Endothelial cell of umbilical vein (primary cell): ENCODE data around the gene MYO1E. TPM values are rescaled to one million over a fixed set of nuclear protein-coding genes. Genes with fewer than 3 reads are reported as not detected.

Source experiments
- BruUV-seq: library from RNA; stranded (reverse); fragments of 400-500 nt; replicated peaks from 2 replicates; lab custom pipeline; 2021; lab: Mats Ljungman, UMichigan
- CTCF ChIA-PET: fragments of 300-600, 350-600 bp; sonication (Branson Sonifier 250); formaldehyde crosslinking; loops from one replicate; lab custom pipeline; 2021; ENCODE audit warnings: antibody characterized with exemption, inconsistent platforms; lab: Charles Lee
- POLR2A ChIA-PET: fragments of 300-600, 350-600 bp; sonication (Branson Sonifier 250); formaldehyde crosslinking; loops from one replicate; lab custom pipeline; 2021; ENCODE audit warnings: antibody characterized with exemption, inconsistent platforms; lab: Charles Lee
- DNase-seq: peaks from one replicate; pipeline ENCODE4 v3.0.0-alpha.2; 2011; ENCODE audit warnings: low read depth, low spot score
- FAIRE-seq: peaks from 2 replicates; lab custom pipeline; 2011; peaks lifted over from hg19 to GRCh38; lab: Jason Lieb, UNC
- H2AFZ ChIP-seq: 2 replicates; pipeline ENCODE4 v1.6.0; 2012; ENCODE audit warnings: low read depth, low read length, control low read depth, inconsistent platforms
- H3K27ac ChIP-seq: 2 replicates; pipeline ENCODE4 v1.5.1; 2011; ENCODE audit warnings: low read depth, mild to moderate bottlenecking, control low read depth, low read length, moderate library complexity; ENCODE audit not compliant: insufficient read depth
- H3K27me3 ChIP-seq, 2 experiments: 2 replicates each; pipeline versions ENCODE4 v1.6.0 to v1.6.1; 2011; ENCODE audit warnings: low read length in 2 of 2, mixed read lengths in 1 of 2; ENCODE audit not compliant: control insufficient read depth in 2 of 2, insufficient read depth in 2 of 2
- H3K36me3 ChIP-seq, 2 experiments: 2 replicates in 1 of 2; 3 replicates in 1 of 2; pipeline ENCODE4 v1.5.1; 2011; ENCODE audit warnings: low read length in 2 of 2, mild to moderate bottlenecking in 1 of 2, moderate library complexity in 1 of 2; ENCODE audit not compliant: control insufficient read depth in 2 of 2, insufficient read depth in 2 of 2; ENCODE audit errors: extremely low read depth in 1 of 2
- H3K4me1 ChIP-seq: 3 replicates; pipeline ENCODE4 v1.5.1; 2011; ENCODE audit warnings: mild to moderate bottlenecking, low read length; ENCODE audit not compliant: control insufficient read depth, insufficient read depth; ENCODE audit errors: extremely low read depth
- H3K4me2 ChIP-seq: 2 replicates; pipeline ENCODE4 v1.6.1; 2011; ENCODE audit warnings: low read length, control low read depth, mixed read lengths; ENCODE audit not compliant: insufficient read depth
- H3K4me3 ChIP-seq, 3 experiments: fragments of 200-600 bp in 1 of 3; sonication (generic), shearing (Covaris generic) in 1 of 3; replicated peaks in 1 of 3; 2 replicates each; pipeline ENCODE4 v1.5.1; 2011 to 2016; ENCODE audit warnings: control low read depth in 3 of 3, low read length in 3 of 3, mild to moderate bottlenecking in 2 of 3, inconsistent platforms in 1 of 3, low read depth in 1 of 3, moderate library complexity in 1 of 3; ENCODE audit not compliant: insufficient read depth in 1 of 3
- H3K79me2 ChIP-seq: 2 replicates; pipeline ENCODE4 v1.6.0; 2012; ENCODE audit warnings: low read length, inconsistent platforms; ENCODE audit not compliant: control insufficient read depth, insufficient read depth
- H3K9ac ChIP-seq: replicated peaks from 2 replicates; pipeline ENCODE3; 2011; ENCODE audit warnings: low read length, control low read depth; ENCODE audit not compliant: insufficient read depth; ENCODE audit errors: extremely low read depth
- H3K9me1 ChIP-seq: replicated peaks from 3 replicates; pipeline ENCODE4 v1.6.0; 2011; ENCODE audit warnings: mild to moderate bottlenecking, low read length; ENCODE audit not compliant: control insufficient read depth, insufficient read depth; ENCODE audit errors: extremely low read depth
- H3K9me3 ChIP-seq: replicated peaks from 2 replicates; pipeline ENCODE4 v1.5.1; 2012; ENCODE audit warnings: low read length, inconsistent platforms; ENCODE audit not compliant: control insufficient read depth, insufficient read depth
- H4K20me1 ChIP-seq: replicated peaks from 2 replicates; pipeline ENCODE3; 2011; ENCODE audit warnings: mild to moderate bottlenecking, low read length; ENCODE audit not compliant: control insufficient read depth, insufficient read depth; ENCODE audit errors: extremely low read depth
- CTCF ChIP-seq, 2 donors: IDR thresholded peaks; 1 replicate in 1 of 2; 2 replicates in 1 of 2; pipeline ENCODE4 v1.5.1; 2011; ENCODE audit warnings: low read length in 2 of 2, mild to moderate bottlenecking in 2 of 2, moderate library complexity in 2 of 2, control low read depth in 1 of 2, inconsistent platforms in 1 of 2, low read depth in 1 of 2; ENCODE audit not compliant: insufficient read depth in 1 of 2; ENCODE audit errors: extremely low read depth in 1 of 2
- EZH2 ChIP-seq: IDR thresholded peaks from 2 replicates; pipeline ENCODE4 v1.6.1; 2012; ENCODE audit warnings: borderline replicate concordance, low read depth, mild to moderate bottlenecking, moderate library complexity, low read length, inconsistent platforms; ENCODE audit not compliant: severe bottlenecking
- FOS ChIP-seq: IDR thresholded peaks from 2 replicates; pipeline ENCODE4 v1.6.1; 2011; ENCODE audit warnings: mild to moderate bottlenecking, low read length, moderate library complexity, borderline replicate concordance; ENCODE audit not compliant: insufficient read depth
- GATA2 ChIP-seq: IDR thresholded peaks from 2 replicates; pipeline ENCODE4 v1.7.0; 2011; ENCODE audit warnings: low read depth, mild to moderate bottlenecking, moderate library complexity, mixed read lengths, low read length; ENCODE audit not compliant: insufficient read length, insufficient read depth
- JUN ChIP-seq: IDR thresholded peaks from 2 replicates; pipeline ENCODE4 v1.6.1; 2011; ENCODE audit warnings: borderline replicate concordance, low read depth; ENCODE audit not compliant: insufficient read length, insufficient read depth
- MAX ChIP-seq: IDR thresholded peaks from 2 replicates; pipeline ENCODE4 v1.6.1; 2011; ENCODE audit not compliant: insufficient read depth, insufficient read length
- MYC ChIP-seq: IDR thresholded peaks from one replicate; pipeline ENCODE4 v1.6.1; 2011; ENCODE audit warnings: mild to moderate bottlenecking, low read depth, low read length
- POLR2A ChIP-seq: IDR thresholded peaks from 2 replicates; pipeline ENCODE4 v1.6.1; 2012; ENCODE audit warnings: low read depth, mild to moderate bottlenecking, control low read depth, low read length
- POLR2AphosphoS5 ChIP-seq: IDR thresholded peaks from 2 replicates; pipeline ENCODE4 v1.6.1; 2012; ENCODE audit warnings: low read depth, mild to moderate bottlenecking, control low read depth, low read length, moderate library complexity; ENCODE audit not compliant: insufficient read depth
- dilution Hi-C: fragments of 300-500 bp; cut with MboI; formaldehyde crosslinking; loops from one replicate; pipeline ENCODE4 v1.15.0; 2019; ENCODE audit warnings: low sequenced_read_pairs; ENCODE audit not compliant: extremely low pct_ligation_motif_present
- intact Hi-C: fragments of 100-400 bp; cut with micrococcal nuclease; formaldehyde crosslinking; loops from one replicate; pipeline ENCODE4 v1.10.0; 2022
- polyA plus RNA-seq, 4 experiments: library from polyadenylated mRNA; depleted of rRNA in 3 of 4; stranded (reverse) in 3 of 4; unstranded in 1 of 4; fragments of >200 nt; gene quantifications; 2 replicates each; pipeline versions ENCODE4 v1.2.1 to v1.2.3, GENCODE V29; 2011 to 2012; ENCODE audit warnings: missing spikeins in 1 of 4
- total RNA-seq: library from RNA; stranded (reverse); gene quantifications from 2 replicates; pipeline ENCODE4 v1.2.3, GENCODE V29; 2021

The MYO1E gene
- total and polyA plus RNA-seq, 2 donors (not counting 3 experiments of a cell fraction or from before 2014, with no cell fraction given): 31.6 to 218 TPM

DNA sequence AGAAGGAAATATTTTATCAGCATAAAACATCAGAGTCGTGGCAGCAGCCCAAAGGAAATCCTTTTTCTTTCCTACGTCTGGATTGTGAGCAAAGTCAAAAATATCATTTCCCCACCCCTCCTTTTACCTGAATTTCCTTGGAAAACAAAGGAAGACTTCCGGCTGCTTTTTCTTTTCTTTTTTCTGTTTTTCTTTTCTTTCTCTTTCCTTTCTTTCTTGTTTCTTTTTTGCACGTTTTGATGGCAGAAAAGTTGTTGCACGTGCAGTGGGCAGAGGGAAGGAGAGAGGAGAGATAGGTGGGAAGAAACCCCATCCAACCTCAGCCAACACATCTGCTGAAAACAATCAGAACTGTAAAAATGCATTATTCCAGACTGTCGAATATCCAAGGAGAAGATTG, 544 bp upstream of the MYO1E start:
- Histone ChIP-seq H3K27ac (peak overlapping the region; percentile 82), H3K4me1 (peaks cover 27% of the 10 kb centered on the region), H3K9me1 (no peaks in the 10 kb centered on the region), H3K9me3 (no peaks in the 10 kb centered on the region), H3K4me2 (peak overlapping the region; percentile 98), H3K9ac (peak overlapping the region; percentile 88), H3K79me2 (peaks cover 43% of the 10 kb centered on the region), H4K20me1 (no peaks in the 10 kb centered on the region), H3K27me3 (no peaks in the 10 kb centered on the region), H3K36me3 (no peaks in the 10 kb centered on the region), H3K4me3 (peak overlapping the region; percentile 85 to 91 (median 88)), H2AFZ (peak overlapping the region; percentile 92)
- TSS peak; percentile 83 for BruUV-seq
- FAIRE-seq (no peak), DNase-seq (no peak)
- ChIA-PET POLR2A (interaction anchor here (0.6 to 1.4 kb wide), 18 partner anchors 19 to 384 kb away, joined by 3 to 10 read pairs (median 3); partner anchors contain the start of gene FAM81A), CTCF (interaction anchor here (0.8 to 2.2 kb wide), 7 partner anchors 17 to 203 kb away, joined by 3 to 18 read pairs (median 3); no protein-coding TSS in a partner anchor)
- no peak for TF ChIP-seq POLR2A
- no peak for TF ChIP-seq CTCF (IDR thresholded peaks at IDR 0.05; ENCODE audit: extremely low read depth in 1 of 2, insufficient read depth in 1 of 2, low read depth in 1 of 2, low read length in 2 of 2)
- no peak for TF ChIP-seq MAX
- TF ChIP-seq POLR2AphosphoS5: no peak
- no peak for TF ChIP-seq JUN
- TF ChIP-seq EZH2: no peak
- TF ChIP-seq FOS: no peak
- TF ChIP-seq GATA2: no peak
- no peak for TF ChIP-seq MYC
- intact Hi-C loops: loop anchor here (5.0 kb wide), 2 partner anchors 151 to 284 kb away; partner anchors contain the start of gene GTF2A2
- dilution Hi-C loops: no loop called here
